ENCODE results near the gene OPALIN. TPM values are rescaled to one million over a fixed set of nuclear protein-coding genes. Genes with fewer than 3 reads are reported as not detected.

Gene OPALIN, protein sequence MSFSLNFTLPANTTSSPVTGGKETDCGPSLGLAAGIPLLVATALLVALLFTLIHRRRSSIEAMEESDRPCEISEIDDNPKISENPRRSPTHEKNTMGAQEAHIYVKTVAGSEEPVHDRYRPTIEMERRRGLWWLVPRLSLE
- not detected in 2 replicates for total RNA-seq

DNA sequence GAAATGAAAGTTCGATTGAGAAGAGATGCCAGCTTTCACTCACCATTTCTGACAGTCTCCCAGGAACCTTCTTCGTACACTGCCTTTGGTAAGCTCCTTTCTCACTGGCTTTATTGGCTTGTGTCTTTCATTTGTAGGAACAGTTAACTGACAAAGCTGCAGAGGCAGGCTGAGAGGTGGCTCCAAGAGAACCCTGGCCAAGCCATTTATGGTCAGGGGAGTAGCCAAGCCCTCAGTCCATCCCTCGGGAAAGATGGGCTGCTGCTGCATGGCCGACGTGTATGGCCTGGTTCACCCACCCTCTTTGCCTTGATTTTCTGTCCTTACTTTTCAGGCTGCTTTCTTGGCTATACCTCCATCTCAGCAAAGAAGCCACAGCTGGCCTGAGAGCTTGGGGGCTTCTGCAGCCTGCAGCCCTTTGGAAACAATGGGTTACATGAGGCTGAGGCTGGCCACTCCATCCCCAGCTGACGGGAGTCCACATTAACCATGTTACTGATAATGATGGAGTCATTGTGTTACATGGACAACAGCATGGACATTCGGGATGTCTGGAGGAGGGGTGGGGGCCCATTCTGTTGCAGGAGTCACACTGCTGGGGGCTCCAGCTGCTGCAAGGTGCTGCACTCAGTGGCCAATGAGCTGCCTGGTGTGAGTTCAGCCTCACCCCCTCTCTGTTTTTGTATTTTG lies at the start of gene OPALIN:
Gene OPALIN (minus strand): TSS at position 152 of the 690 bp plus-strand sequence. CDS start 106 bp downstream, at position 46.

DNA sequence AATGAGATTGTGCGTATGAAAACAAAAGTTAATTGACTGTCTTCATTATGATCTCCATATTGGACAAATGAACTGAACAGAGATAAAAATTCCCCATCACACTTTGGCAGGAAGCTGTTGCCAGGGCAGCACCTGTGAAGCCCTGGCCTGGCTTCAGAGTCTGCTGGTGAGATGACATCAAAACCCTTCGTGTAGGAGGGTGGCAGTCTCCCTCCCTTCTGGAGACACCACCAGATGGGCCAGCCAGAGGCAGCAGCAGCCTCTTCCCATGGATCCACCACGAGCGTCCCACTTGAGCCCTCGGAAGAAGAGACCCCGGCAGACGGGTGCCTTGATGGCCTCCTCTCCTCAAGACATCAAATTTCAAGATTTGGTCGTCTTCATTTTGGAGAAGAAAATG lies 54.6 kb downstream of the OPALIN start, which contains the start of gene DNTT:
Gene DNTT (plus strand): TSS at position 205 of the 400 bp plus-strand sequence. CDS start 64 bp downstream, at position 269.

Other genes with a start within 250 kb of the OPALIN start
- gene ZNF518A, start 228.7 kb downstream of the OPALIN start, total RNA-seq, result 10.1 and 10.5 TPM in 2 replicates
- not detected in 2 replicates for gene BLNK, start 87.4 kb downstream of the OPALIN start, total RNA-seq
- gene DNTT, start 54.6 kb downstream of the OPALIN start, total RNA-seq, result not detected in 2 replicates
- gene TLL2, start 154.9 kb upstream of the OPALIN start, total RNA-seq, result under 0.01 TPM in 1 of 2 replicates, not detected in the other
- 119 and 174 TPM in 2 replicates for gene TM9SF3, start 228.0 kb upstream of the OPALIN start, total RNA-seq

Data from epithelial cell of umbilical artery (primary cell).